NCI-H2107 treated with DMSO at 0.1 percent for 48 hours (cell line): ENCODE data around the gene SPIB.
"Not testable (repeated sequence)": the region's sequence is repeated elsewhere in the genome, so short reads cannot be mapped to it uniquely, and the experiment has no call there.

ENCODE experiments used
- DNase-seq: peaks from one replicate; lab custom pipeline; 2025; ENCODE audit not compliant: unreplicated experiment; lab: John Stamatoyannopoulos, UW

The SPIB gene

GRCh38 chr19:50465986-50466705 lies 47.4 kb downstream of the SPIB start:
- DNase-seq, result peak; percentile 36

- no peak for DNase-seq
Observed at GRCh38 chr19:50466706-50467039, 47.9 kb downstream of the SPIB start.

DNA sequence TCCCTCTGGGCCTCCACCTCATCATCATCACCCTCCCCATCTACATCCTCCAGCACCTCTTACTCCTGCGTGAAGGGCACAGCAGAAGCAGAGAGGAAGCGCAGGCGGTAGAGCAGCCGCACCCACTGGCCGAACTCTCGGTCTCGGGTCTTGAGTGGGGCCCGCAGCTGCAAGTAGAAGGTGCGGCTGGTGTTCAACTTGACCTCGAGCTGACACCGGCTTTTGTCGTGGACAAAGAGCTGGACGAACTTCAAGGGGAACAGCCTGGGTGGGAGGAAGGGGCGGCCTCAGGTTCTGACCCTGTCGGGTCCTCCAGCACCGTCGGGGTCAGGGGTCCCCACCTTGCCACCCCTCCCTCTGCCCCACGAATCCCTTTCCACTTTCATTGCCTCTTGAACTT lies 48.8 kb downstream of the SPIB start:
- DNase-seq, result no peak

- DNase-seq, result no peak
Observed at GRCh38 chr19:50468818-50469217, 50.1 kb downstream of the SPIB start.

DNA sequence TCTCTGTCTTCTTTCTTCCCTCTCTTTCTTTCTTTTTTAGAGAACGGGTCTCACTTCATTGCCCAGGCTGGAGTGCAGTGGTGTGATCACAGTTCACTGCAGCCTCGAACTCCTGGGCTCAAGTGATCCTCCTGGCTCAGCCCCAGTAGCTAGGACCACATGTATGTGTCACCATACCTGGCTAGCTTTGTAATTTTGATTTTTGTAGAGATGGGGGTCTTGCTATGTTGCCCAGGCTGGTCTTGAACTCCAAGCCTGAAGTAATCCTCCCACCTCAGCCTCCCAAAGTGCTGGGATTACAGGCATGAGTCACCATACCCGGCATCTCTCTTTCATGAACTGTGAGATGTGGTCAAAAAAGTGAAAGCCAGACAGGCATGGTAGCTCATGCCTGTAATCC lies 54.6 kb downstream of the SPIB start:
- DNase-seq, result not testable (repeated sequence)

DNA sequence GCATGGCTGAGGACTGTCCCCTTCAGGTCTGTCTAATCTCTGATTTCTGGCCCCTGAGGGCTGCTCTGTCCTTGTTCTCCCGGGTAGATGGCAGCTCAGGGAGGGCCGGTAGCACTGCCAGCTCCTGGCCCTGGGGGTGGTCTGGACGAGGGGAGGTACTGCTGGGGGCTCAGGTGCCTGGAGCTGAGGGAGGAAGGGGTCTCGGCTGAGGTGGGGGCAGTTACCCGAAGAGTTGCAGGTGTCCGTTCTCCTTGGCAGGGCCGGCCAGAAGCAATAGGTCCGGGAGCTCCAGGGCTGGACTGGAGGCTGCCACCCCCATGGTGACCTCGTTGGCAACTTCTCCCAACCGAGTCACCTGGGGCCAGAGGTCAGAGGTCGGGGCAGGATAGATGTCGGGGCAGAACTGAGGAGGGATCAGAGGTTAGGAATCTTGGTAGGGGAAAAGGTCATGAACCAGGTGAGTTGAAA lies 56.4 kb downstream of the SPIB start:
- no peak for DNase-seq

GRCh38 chr19:50475736-50476223 lies 57.0 kb downstream of the SPIB start:
- no peak for DNase-seq

- peak; percentile 72 for DNase-seq
Observed at GRCh38 chr19:50476224-50476906, 57.6 kb downstream of the SPIB start, which contains the start of the genes EMC10 and GARIN5A. Gene EMC10, plus strand, starts transcription at chr19:50476507. Its CDS starts 38 bp downstream, at chr19:50476545. Gene GARIN5A, minus strand, starts transcription at chr19:50476848. Its CDS starts 460 bp downstream, at chr19:50476388.

GRCh38 chr19:50476907-50477238 lies 58.1 kb downstream of the SPIB start:
- no peak for DNase-seq

DNA sequence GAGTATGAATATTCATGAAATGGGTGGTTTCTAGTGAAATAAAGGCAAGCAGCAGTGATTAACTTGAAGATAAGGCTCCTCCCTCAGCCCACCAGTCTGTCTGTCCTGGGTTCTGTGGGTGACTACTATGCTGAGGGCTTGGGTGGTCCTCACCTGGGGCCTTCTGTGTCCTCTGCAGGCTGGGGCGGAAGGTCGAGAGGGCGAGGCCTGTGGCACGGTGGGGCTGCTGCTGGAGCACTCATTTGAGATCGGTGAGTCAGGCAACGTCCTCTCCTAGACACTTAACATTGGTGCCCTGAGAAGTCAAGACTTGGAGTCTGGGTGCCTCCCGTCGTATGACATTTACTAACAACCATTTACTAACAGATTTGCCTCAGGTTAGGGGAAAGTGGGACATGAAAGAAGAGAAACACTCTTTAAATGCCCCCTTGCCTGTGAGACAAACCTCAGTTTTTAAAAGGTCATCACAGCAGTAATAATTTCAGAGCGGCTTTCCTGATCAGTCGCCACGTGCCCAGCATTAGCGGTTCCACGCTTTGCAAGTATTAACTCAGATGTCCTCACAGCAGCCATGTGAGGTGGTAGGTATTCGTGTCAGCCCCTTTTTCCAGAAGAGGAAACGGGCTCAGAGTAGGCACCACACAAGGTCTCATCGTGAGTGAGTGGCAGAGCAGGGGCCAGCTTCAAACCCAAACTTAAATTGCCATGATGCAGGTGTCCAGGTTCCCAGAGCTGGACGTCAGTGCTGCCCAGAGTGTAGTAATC lies 59.2 kb downstream of the SPIB start:
- no peak for DNase-seq

DNA sequence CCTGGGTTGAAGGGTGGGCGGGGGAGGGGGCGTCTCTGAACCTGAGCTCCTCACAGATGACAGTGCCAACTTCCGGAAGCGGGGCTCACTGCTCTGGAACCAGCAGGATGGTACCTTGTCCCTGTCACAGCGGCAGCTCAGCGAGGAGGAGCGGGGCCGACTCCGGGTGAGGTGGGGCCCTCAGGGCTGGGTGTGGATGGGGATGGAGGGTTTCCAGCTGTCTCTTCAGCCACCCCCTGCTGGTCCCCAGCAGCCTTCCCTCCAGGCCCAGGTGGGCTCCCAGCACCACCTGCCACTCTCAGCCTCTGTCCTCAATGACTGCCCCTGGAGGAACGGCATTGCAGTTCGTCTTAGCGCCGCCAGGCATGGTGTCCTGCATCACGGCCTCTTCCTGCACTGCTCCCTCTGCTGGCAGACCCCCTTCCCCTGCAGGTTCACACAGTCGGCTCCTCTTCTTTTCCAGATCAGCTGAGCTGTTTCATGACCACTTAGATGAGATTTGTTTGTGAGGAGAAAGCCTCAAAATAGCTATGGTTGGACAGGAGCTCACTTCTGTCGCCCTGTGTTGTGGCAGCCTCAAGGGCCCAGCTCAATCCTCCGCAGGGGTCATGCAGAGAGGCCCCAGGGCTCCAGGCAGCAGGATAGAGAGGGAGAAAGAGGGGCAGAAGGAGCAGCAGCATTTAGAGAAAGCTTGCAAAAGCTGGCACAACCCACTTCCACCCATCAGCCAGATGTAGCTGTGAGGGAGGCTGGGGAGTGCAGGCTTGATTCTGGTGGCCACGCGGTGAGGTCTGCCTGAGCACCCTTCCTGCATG lies 60.4 kb downstream of the SPIB start:
- DNase-seq, result no peak

DNA sequence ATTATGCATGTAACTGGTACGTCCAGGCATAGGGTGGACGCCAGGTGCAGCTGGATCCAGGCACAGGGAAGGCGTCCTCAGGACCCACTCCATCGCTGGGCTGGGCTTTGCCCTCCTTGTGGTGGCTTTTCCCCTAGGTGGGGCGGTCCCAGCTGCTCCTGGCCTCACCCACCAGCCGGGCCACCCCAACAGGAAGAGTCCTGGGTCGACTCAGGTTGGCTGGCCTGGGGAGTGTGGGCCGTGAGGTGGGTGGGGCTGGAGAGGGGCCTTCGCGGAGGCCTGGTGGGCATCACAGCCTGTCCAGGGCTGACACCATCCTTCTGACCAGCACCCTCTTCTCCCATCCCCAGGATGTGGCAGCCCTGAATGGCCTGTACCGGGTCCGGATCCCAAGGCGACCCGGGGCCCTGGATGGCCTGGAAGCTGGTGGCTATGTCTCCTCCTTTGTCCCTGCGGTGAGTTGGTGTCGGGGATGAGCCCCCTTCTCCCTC lies 61.1 kb downstream of the SPIB start:
- DNase-seq, result no peak

- DNase-seq, result no peak
Observed at GRCh38 chr19:50480281-50481111, 61.8 kb downstream of the SPIB start.
